Kidney capillary endothelial cell (primary cell): ENCODE data around the gene FAM20C.
"Not testable (repeated sequence)": the region's sequence is repeated elsewhere in the genome, so short reads cannot be mapped to it uniquely, and the experiment has no call there.

Experiments
- DNase-seq: peaks from one replicate; pipeline ENCODE4 v3.0.0-alpha.2; 2018; ENCODE audit warnings: low spot score

Gene FAM20C

GRCh38 chr7:259751-260405 lies 67.5 kb downstream of the FAM20C start:
- DNase-seq, result no peak

GRCh38 chr7:260441-261281 lies 68.3 kb downstream of the FAM20C start:
- DNase-seq, result no peak

- no peak for DNase-seq
These were observed 69.2 kb downstream of the FAM20C start for GRCh38 chr7:261341-262250.

GRCh38 chr7:262251-262572 lies 69.8 kb downstream of the FAM20C start:
- DNase-seq, result no peak

GRCh38 chr7:262631-263311 lies 70.4 kb downstream of the FAM20C start:
- DNase-seq, result not testable (repeated sequence)

- DNase-seq, result not testable (repeated sequence)
These were observed 71.3 kb downstream of the FAM20C start for GRCh38 chr7:263483-264351.

GRCh38 chr7:264541-265191 lies 72.3 kb downstream of the FAM20C start:
- no peak for DNase-seq

GRCh38 chr7:265192-265997 lies 73.0 kb downstream of the FAM20C start:
- no peak for DNase-seq

- DNase-seq, result no peak
These were observed 73.9 kb downstream of the FAM20C start for GRCh38 chr7:265998-266850.

GRCh38 chr7:266851-267840 lies 74.8 kb downstream of the FAM20C start:
- no peak for DNase-seq

- no peak for DNase-seq
These were observed 76.6 kb downstream of the FAM20C start for GRCh38 chr7:268991-269390.

GRCh38 chr7:269721-270120 lies 77.3 kb downstream of the FAM20C start:
- no peak for DNase-seq

- no peak for DNase-seq
These were observed 78.1 kb downstream of the FAM20C start for GRCh38 chr7:270351-270983.

GRCh38 chr7:271266-272107 lies 79.1 kb downstream of the FAM20C start:
- no peak for DNase-seq

- DNase-seq, result no peak
These were observed 79.8 kb downstream of the FAM20C start for GRCh38 chr7:272108-272615.

- DNase-seq, result no peak
These were observed 80.3 kb downstream of the FAM20C start for GRCh38 chr7:272631-273030.
